HCT116 (cell line): ENCODE results near the gene PCDHGA7.
"Not testable (repeated sequence)": the region's sequence is repeated elsewhere in the genome, so short reads cannot be mapped to it uniquely, and the experiment has no call there.

Source experiments
- CBX3 ChIP-seq: IDR thresholded peaks from 2 replicates; pipeline ENCODE4 v1.6.1; 2012; ENCODE audit warnings: low read depth
- CEBPB ChIP-seq: IDR thresholded peaks from 2 replicates; pipeline ENCODE4 v1.6.1; 2012; ENCODE audit warnings: low read depth
- CTCF ChIP-seq, 3 experiments: fragments of 200-600 bp in 1 of 3; sonication (generic) in 1 of 3; IDR thresholded peaks in 2 of 3; conservative IDR thresholded peaks in 1 of 3; 2 replicates each; pipeline ENCODE4 v1.5.1; 2012 to 2017; ENCODE audit warnings: low read depth in 2 of 3, low read length in 2 of 3, antibody characterized with exemption in 1 of 3, borderline replicate concordance in 1 of 3, control low read depth in 1 of 3, mild to moderate bottlenecking in 1 of 3, mixed read lengths in 1 of 3, mixed run types in 1 of 3, moderate library complexity in 1 of 3; ENCODE audit not compliant: insufficient read depth in 1 of 3
- EZH2 ChIP-seq: fragments of 200-600 bp; sonication (generic); IDR thresholded peaks from 2 replicates; pipeline ENCODE4 v1.6.1; 2017; ENCODE audit warnings: antibody characterized with exemption, mixed run types
- POLR2AphosphoS5 ChIP-seq: IDR thresholded peaks from 2 replicates; pipeline ENCODE4 v1.6.1; 2011; ENCODE audit warnings: mild to moderate bottlenecking, low read depth, low read length, moderate library complexity
- REST ChIP-seq: IDR thresholded peaks from 2 replicates; pipeline ENCODE4 v1.6.1; 2012; ENCODE audit warnings: low read depth
- SIN3A ChIP-seq: IDR thresholded peaks from 2 replicates; pipeline ENCODE4 v1.6.1; 2012; ENCODE audit warnings: low read depth
- SP1 ChIP-seq: IDR thresholded peaks from 2 replicates; pipeline ENCODE4 v1.6.1; 2012; ENCODE audit warnings: low read depth
- SRF ChIP-seq: IDR thresholded peaks from 2 replicates; pipeline ENCODE4 v1.6.1; 2012; ENCODE audit warnings: low read depth
- TCF7L2 ChIP-seq: IDR thresholded peaks from 2 replicates; pipeline ENCODE4 v1.7.0; 2011; ENCODE audit warnings: borderline replicate concordance, inconsistent platforms; ENCODE audit not compliant: insufficient read depth, insufficient read length; ENCODE audit errors: extremely low read depth
- ZNF274 ChIP-seq: fragments of 200-500 bp; sonication (Bioruptor generic); IDR thresholded peaks from 2 replicates; pipeline ENCODE4 v1.6.1; 2014; ENCODE audit warnings: mild to moderate bottlenecking, low read depth, low read length, inconsistent platforms

- not testable (repeated sequence) for TF ChIP-seq CBX3; CTCF (IDR thresholded peaks at IDR 0.05 in 2 of 3, conservative IDR thresholded peaks at IDR 0.05 in 1 of 3; ENCODE audit: borderline replicate concordance in 1 of 3, insufficient read depth in 1 of 3, low read depth in 2 of 3, low read length in 2 of 3); SRF; CEBPB; SIN3A; EZH2; REST; TCF7L2; SP1; POLR2AphosphoS5; ZNF274
These were observed 49.8 kb downstream of the PCDHGA7 start for GRCh38 chr5:141432308-141432707.
